GM18909 (cell line): ENCODE data around the gene ECSCR.

ENCODE experiments used
- ATAC-seq: cut with Tn5 transposase; IDR thresholded peaks from one replicate; pipeline ENCODE4 v1.9.1; 2021; ENCODE audit warnings: mild to moderate bottlenecking; ENCODE audit not compliant: unreplicated experiment, poor library complexity

Gene ECSCR

DNA sequence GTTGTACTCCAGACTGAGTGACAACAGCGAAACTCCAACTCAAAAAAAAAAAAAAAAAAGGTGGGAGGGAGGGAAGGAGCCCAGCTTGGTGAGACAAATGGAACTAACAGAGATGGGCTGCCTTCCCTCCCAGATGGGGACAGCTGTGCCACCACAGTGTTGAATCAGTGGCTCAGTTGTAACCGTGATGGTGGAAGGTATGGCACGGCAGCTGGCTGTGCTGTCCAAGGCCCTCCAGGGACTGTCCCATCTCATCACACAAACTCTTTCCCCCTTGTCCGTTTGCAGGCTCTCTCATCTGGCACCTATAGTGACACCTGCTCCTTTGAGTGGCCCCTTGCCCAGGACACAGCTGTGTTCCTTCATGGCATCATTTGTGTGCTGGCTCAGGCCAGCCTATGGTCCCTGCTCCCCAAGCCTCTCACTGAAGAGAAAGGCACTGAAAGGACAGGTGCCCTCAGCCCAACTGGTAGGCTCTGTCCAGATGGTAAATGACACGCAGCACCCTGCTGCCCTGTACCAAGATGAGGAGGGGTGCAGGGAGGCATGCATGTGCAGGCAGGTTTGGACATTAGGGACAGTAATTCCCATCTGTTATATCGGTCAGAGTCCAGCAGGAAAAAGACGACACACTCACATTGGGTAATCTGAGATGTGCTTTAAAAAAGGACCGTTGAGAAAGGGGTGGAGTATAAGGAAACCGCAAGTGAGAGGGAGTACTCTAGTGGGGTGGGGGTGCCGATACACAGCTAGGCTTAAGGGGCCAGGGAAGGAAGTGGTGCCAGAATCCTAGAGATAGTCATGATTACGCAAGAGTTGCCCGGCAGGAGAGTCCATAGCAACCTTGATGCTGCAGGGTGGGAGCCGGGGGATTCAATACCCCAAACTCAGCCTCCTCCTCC is 12.6 kb upstream of the ECSCR start:
- ATAC-seq = no peak

- ATAC-seq = no peak
These were observed 11.0 kb upstream of the ECSCR start for GRCh38 chr5:139473565-139473964.

DNA sequence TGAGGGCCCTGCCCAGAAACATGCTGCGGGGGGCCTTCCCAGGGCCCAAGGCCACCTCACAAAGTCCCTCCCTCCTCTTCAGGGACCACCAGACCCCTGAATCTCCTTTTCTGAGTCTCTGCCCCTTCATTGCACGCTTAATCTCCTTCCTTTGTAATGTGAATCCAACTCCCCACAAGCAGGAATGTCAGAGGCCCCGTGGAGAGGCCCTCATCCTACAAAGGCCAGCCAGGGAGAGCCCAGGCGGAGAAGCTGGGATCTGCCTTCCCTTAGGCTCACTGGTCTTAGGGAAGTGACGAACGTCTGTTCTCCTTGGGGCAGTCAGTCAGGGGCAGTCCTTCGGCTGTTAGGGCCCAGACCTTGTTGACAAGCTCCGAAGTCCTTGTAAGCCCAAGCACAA is 10.6 kb upstream of the ECSCR start:
- ATAC-seq = no peak

GRCh38 chr5:139472386-139473030 is 10.0 kb upstream of the ECSCR start:
- ATAC-seq = no peak

GRCh38 chr5:139470821-139471300 is 8.3 kb upstream of the ECSCR start, which contains the start of gene SMIM33:
Gene SMIM33 (plus strand): TSS chr5:139471004. CDS start chr5:139471122, 118 bp downstream.
- peak; percentile 59 for ATAC-seq

DNA sequence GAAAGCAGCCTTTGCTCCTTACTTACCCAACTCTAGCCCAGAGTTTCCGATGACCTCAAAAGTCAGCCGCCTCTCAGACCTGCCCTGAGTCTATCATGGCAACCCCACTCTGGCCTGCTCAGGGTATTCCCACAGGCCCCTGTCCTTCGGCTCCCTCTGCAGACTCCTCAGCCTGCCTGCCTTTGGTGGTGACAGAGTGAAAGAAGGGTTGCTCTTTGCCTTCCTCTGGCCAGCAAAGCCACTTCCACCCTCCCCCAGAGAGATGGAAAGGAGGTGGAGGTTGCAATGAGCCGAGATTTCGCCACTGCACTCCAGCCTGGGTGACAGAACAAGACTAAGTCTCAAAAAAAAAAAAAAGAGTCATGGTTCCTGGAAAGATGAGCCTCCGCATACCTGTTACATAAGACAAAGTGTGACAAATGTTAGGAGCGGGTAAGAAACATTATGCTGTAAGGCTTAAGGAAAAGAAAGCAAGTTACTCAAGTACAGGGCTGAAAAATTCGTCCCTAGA is 5.9 kb upstream of the ECSCR start:
- no peak for ATAC-seq

- no peak for ATAC-seq
These were observed 845 bp downstream of the ECSCR start for GRCh38 chr5:139461698-139462097.

- ATAC-seq = no peak
These were observed 1.4 kb downstream of the ECSCR start for GRCh38 chr5:139461176-139461575.

DNA sequence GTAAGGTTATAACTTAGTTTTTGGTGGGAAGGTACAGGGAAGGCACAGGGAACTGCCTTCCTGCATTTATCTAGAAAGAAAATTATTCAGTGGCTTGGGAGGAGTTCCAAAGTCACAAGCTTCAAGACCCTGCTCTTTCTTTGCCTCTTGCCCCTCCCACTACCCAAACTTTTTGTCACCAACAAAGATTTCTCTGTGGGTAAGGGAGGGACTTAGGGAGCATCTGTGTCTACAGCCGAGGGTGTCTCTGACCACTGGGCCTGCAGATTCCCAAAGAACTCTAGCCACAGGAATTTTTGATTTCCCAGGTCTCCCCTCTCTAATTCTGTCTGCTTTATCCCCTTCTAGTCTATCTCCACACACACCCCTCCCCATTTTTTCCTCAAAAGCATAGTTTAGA is 2.1 kb downstream of the ECSCR start:
- no peak for ATAC-seq

GRCh38 chr5:139459451-139459934 is 3.0 kb downstream of the ECSCR start:
- ATAC-seq = peak; percentile 38

GRCh38 chr5:139458580-139459407 is 3.7 kb downstream of the ECSCR start:
- peak; percentile 60 for ATAC-seq

DNA sequence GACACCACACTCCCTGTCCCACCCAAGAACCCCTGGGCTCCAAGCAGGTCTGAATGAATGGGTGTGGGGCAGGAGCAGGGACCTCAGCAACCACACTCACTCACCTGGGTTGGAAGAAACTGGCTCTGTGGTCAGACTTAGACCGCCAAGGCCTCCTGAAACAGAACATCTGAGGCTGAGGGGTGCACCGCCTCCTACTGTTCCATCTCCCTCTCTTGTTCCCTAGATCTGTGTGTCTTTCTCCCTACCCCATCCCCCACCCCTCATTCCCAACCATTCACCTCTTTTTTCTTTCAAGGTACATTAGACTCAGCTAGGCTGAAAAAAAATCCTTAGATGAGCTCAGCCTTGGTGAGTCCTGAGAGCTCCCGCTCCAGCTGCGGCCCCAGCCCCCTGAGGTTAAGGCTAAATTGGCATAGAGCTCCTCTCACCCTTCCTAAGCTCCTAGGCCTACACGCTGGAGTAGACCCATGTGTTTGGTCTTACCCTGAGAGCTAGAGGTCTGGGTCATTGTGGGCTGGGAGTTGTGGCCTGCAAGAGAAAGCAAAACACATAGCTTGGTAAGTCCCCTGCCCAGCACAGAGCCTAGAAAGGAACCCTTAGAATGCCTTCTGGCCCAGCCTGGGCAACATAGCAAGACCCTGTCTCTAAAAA is 4.8 kb downstream of the ECSCR start:
- no peak for ATAC-seq

GRCh38 chr5:139457241-139457640 is 5.3 kb downstream of the ECSCR start:
- ATAC-seq = no peak

- ATAC-seq = no peak
These were observed 5.8 kb downstream of the ECSCR start for GRCh38 chr5:139456776-139457175.

GRCh38 chr5:139454568-139455290 is 7.8 kb downstream of the ECSCR start:
- no peak for ATAC-seq

DNA sequence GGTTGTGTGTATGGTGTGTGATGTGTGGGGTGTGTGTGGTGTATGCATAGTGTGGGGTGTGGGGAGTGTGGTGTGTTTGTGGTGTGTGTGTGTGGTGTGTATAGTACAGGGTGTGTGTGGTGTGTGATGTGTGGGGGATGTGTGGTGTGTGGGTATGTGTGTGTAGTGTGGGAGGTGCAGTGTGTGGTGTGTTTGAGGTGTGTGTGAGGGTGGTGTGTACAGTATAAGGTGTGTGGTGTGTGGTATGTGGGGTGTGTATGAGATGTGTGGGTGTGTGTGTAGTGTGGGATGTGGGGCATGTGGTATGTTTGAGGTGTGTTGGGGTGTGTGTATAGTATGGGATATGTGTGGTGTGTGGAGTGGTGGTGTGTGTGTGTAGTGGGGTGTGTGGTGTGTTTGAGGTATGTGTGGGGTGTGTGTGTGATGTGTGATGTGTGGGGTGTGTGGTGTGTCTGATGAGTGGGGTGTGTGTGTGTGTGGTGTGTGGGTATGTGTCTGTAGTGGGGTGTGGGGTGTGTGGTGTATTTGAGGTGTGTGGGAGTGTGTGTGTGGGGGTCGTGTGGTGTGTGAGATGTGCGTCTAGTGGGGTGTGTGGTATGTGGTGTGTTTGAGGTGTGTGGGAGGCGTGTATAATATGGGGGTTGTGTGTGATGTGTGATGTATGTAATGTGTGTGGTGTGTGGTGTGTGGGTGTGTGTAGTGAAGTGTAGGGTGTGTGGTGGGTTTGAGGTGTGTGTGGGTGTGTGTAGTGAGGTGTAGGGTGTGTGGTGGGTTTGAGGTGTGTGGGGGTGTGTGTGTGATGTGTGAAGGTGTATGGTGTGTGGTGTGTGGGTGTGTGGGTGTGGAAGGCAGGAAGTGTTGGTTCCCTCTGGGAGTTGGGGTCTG is 8.6 kb downstream of the ECSCR start:
- no peak for ATAC-seq

- no peak for ATAC-seq
These were observed 10.5 kb downstream of the ECSCR start for GRCh38 chr5:139451878-139452660.
